Left kidney (tissue), 2 donors: ENCODE measurements around the gene PAX2. TPM values are rescaled to one million over a fixed set of nuclear protein-coding genes. Genes with fewer than 3 reads are reported as not detected.

ENCODE experiments used
- DNase-seq: peaks from one replicate; pipeline ENCODE4 v3.0.0-alpha.2; 2013
- polyA plus RNA-seq: library from polyadenylated mRNA; unstranded; fragments of 120-200 nt; gene quantifications from one replicate; pipeline ENCODE4 v1.2.1, GENCODE V29; 2013; ENCODE audit not compliant: insufficient read length

The PAX2 gene
- polyA plus RNA-seq, 1 donor: 235 TPM

DNA sequence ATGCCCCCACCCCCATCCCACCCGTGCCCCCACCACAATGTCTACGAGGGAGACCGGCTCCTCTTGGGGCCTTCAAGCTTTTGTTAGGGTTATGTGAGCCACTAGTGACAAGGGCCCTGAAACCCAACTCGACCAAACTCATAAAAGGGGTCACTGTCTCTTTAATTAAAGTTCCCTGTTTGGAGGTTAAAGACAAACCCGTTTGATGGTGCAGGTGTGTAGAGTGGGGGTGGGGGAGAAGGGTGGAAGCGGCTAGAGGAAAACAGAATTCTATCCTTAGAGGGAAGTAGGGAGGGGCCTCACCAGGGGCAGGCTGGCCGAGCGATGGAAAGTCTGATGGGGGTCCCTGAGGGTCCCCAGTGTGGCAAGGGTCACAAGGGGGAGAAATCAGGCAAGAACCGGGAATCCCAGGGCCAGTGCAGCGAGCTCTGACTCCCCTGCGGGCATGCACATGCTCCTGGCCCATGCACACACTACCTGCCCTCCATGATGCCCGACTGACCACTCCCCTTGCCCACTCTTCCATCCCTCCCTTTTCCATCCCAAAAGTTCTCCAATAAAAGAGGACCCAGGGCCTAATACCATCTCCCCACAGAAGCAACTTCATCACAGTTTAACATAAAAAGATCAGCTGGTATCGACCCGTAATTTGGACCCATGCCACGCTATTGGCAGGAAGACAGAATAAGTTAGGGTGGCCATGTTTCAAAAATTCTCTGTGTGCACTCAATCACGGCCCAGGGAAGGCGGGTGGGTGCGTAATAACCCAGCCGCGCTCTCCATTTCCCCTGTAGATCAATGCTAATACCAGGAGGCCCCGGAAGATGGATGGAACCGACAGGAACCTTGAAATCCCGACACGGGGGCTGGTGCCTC is 131.4 kb downstream of the PAX2 start:
- no peak for DNase-seq

DNA sequence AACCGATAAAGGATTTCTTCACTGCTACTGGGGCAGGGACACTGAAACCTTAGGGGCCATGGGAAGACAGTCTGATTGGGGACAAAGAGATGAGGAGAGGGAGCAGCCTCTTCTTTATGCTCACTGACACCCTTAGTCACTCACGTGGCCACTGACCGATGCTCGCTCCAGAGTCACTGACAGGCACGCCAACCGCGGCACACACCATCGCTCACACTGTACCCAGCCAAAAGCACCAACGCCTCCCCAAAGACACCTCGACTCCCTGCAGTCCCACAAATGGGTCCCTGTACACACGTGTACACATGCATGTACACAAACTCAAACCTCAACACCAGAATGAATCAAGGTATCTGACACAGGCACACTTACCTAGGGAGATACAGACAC is 132.1 kb downstream of the PAX2 start:
- no peak for DNase-seq

DNA sequence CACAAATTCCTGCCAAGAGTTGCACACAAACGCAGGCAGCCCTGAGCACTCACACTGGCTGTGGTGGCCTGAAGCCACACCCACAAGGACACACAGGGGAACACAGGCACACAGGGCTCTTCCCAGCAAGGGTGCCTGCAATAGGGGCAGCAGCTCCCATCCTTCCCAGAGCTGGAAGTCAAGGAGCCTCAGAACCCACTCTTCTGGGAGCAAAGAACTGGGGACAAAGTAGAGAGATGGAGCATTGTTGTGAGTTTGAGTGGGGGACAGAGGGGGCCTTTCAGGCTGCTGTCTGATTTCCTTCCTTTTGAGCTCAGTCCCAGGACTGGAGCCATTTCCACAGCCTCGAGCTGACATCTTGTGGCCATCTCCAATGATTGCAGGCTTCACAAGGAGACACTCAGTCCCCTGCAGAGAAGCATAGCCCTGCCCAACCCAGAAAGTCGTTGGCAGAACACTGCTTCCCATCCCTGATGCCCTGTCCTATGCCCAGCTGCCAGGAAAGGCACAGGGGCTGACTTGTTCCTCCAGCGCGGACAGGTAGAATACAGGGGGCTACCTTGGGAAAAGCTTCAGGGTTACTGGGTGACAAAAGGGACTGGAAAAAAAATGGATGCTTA is 133.0 kb downstream of the PAX2 start:
- peak; percentile 82 for DNase-seq

Other genes with a start within 250 kb of the PAX2 start
- gene SEC31B, start 225.7 kb upstream of the PAX2 start, polyA plus RNA-seq: 29.6 TPM
- 169 TPM for gene NDUFB8, start 215.7 kb upstream of the PAX2 start, polyA plus RNA-seq
- gene HIF1AN, start 209.6 kb upstream of the PAX2 start, polyA plus RNA-seq: 47.1 TPM
- gene SLF2, start 167.4 kb downstream of the PAX2 start, polyA plus RNA-seq: 56.9 TPM
- 63.0 TPM for gene SEMA4G, start 223.9 kb downstream of the PAX2 start, polyA plus RNA-seq
- 84.0 TPM for gene MRPL43, start 241.9 kb downstream of the PAX2 start, polyA plus RNA-seq
- 16.3 TPM for gene TWNK, start 242.0 kb downstream of the PAX2 start, polyA plus RNA-seq